GM23338 (cell line): ENCODE data around the gene NUP214. TPM values are rescaled to one million over a fixed set of nuclear protein-coding genes. Genes with fewer than 3 reads are reported as not detected.

Source experiments
- ATAC-seq: fragments of 200-7000 bp; cut with Tn5 transposase; 3 replicates; pipeline ENCODE4 v1.9.1; 2020
- DNase-seq: peaks from one replicate; pipeline ENCODE4 v3.0.0-alpha.2; 2015; ENCODE audit warnings: low spot score
- H2AFZ ChIP-seq: fragments of 200-600 bp; sonication (generic); 2 replicates; pipeline ENCODE4 v1.8.0; 2016; ENCODE audit warnings: antibody characterized with exemption, mild to moderate bottlenecking, moderate library complexity
- H3F3A ChIP-seq: fragments of 200-600 bp; sonication (generic); replicated peaks from 2 replicates; pipeline ENCODE4 v1.8.0; 2017; ENCODE audit warnings: antibody characterized with exemption, mixed run types, low read depth
- H3K27ac ChIP-seq: fragments of 200-600 bp; sonication (generic); 2 replicates; pipeline ENCODE4 v1.6.1; 2016; ENCODE audit warnings: low read depth
- H3K27me3 ChIP-seq: fragments of 200-600 bp; sonication (generic); 2 replicates; pipeline ENCODE4 v1.8.0; 2016; ENCODE audit warnings: mild to moderate bottlenecking, mixed run types, moderate library complexity; ENCODE audit not compliant: insufficient read depth
- H3K36me3 ChIP-seq: fragments of 200-600 bp; sonication (generic); 2 replicates; pipeline ENCODE4 v1.8.0; 2016; ENCODE audit warnings: mild to moderate bottlenecking; ENCODE audit not compliant: insufficient read depth
- H3K4me1 ChIP-seq: fragments of 200-600 bp; sonication (generic); 2 replicates; pipeline ENCODE4 v1.8.0; 2016; ENCODE audit warnings: mild to moderate bottlenecking, moderate library complexity; ENCODE audit not compliant: insufficient read depth
- H3K4me2 ChIP-seq: fragments of 200-600 bp; sonication (generic); 2 replicates; pipeline ENCODE4 v1.7.1; 2017; ENCODE audit warnings: mixed run types
- H3K4me3 ChIP-seq: fragments of 200-600 bp; sonication (generic); 2 replicates; pipeline ENCODE4 v1.6.1; 2016; ENCODE audit warnings: mixed run types
- H3K79me2 ChIP-seq: fragments of 200-600 bp; sonication (generic); replicated peaks from 2 replicates; pipeline ENCODE4 v1.8.0; 2017; ENCODE audit warnings: mild to moderate bottlenecking; ENCODE audit not compliant: insufficient read depth
- H3K9me2 ChIP-seq: fragments of 200-600 bp; sonication (generic); 2 replicates; pipeline ENCODE4 v1.8.0; 2017; ENCODE audit not compliant: insufficient read depth
- H4K20me1 ChIP-seq: fragments of 200-600 bp; sonication (generic); replicated peaks from 2 replicates; pipeline ENCODE4 v1.8.0; 2017; ENCODE audit warnings: mild to moderate bottlenecking; ENCODE audit not compliant: insufficient read depth
- H3K27ac Mint-ChIP-seq: 2 replicates; pipeline ENCODE4 v1.8.0; 2020; ENCODE audit warnings: inconsistent platforms, mild to moderate bottlenecking, moderate library complexity, mixed read lengths
- H3K27me3 Mint-ChIP-seq: 3 replicates; pipeline ENCODE4 v1.8.0; 2022; ENCODE audit warnings: low read depth, mild to moderate bottlenecking, moderate library complexity, mixed read lengths, inconsistent platforms; ENCODE audit not compliant: insufficient read depth, poor library complexity
- H3K36me3 Mint-ChIP-seq: 3 replicates; pipeline ENCODE4 v1.8.0; 2021; ENCODE audit warnings: low read depth, mild to moderate bottlenecking, inconsistent platforms, moderate library complexity, mixed read lengths
- H3K4me1 Mint-ChIP-seq: 3 replicates; pipeline ENCODE4 v1.8.0; 2020; ENCODE audit warnings: mild to moderate bottlenecking, inconsistent platforms, mixed read lengths
- H3K4me3 Mint-ChIP-seq: 3 replicates; pipeline ENCODE4 v1.8.0; 2021; ENCODE audit warnings: moderate library complexity, mild to moderate bottlenecking, inconsistent platforms, mixed read lengths
- H3K9me3 Mint-ChIP-seq: 3 replicates; pipeline ENCODE4 v1.8.0; 2020; ENCODE audit warnings: moderate library complexity, mild to moderate bottlenecking, inconsistent platforms, mixed read lengths
- CREB1 ChIP-seq: fragments of 250-450 bp; sonication (Bioruptor Pico); IDR thresholded peaks from 2 replicates; pipeline ENCODE4 v1.5.0; 2020; ENCODE audit warnings: low read depth, mild to moderate bottlenecking, moderate library complexity
- EZH2 ChIP-seq: fragments of 200-600 bp; sonication (generic); IDR thresholded peaks from one replicate; pipeline ENCODE4 v1.8.0; 2017; ENCODE audit warnings: antibody characterized with exemption, mild to moderate bottlenecking, low read depth; ENCODE audit not compliant: unreplicated experiment
- EZH2phosphoT487 ChIP-seq: fragments of 200-600 bp; sonication (generic); IDR thresholded peaks from one replicate; pipeline ENCODE4 v1.8.1; 2018; ENCODE audit warnings: antibody characterized with exemption; ENCODE audit not compliant: unreplicated experiment
- JUNB ChIP-seq: IDR thresholded peaks from one replicate; pipeline ENCODE4 v1.6.1; 2016; ENCODE audit warnings: antibody characterized with exemption; ENCODE audit not compliant: unreplicated experiment
- NANOG ChIP-seq: IDR thresholded peaks from 2 replicates; pipeline ENCODE4 v1.6.1; 2016; ENCODE audit warnings: antibody characterized with exemption, borderline replicate concordance
- POLR2AphosphoS5 ChIP-seq: IDR thresholded peaks from 2 replicates; pipeline ENCODE4 v1.6.1; 2016; ENCODE audit warnings: antibody characterized with exemption, low read depth
- STAT1 ChIP-seq: IDR thresholded peaks from one replicate; pipeline ENCODE4 v1.6.1; 2016; ENCODE audit warnings: antibody characterized with exemption; ENCODE audit not compliant: unreplicated experiment
- ZNF114 ChIP-seq: fragments of 250-450 bp; sonication (Bioruptor Pico); IDR thresholded peaks from 2 replicates; pipeline ENCODE4 v1.5.0; 2020; ENCODE audit warnings: mild to moderate bottlenecking, moderate library complexity
- polyA plus RNA-seq: library from polyadenylated mRNA; unstranded; fragments of >200 nt; fragmentation: Nextera tagmentation; extraction: Ambion mirVana; gene quantifications from 2 replicates; pipeline ENCODE4 v1.2.1, GENCODE V29; 2016
- total RNA-seq: library from RNA; depleted of rRNA; stranded (reverse); fragments of >200 nt; shearing (Covaris generic); gene quantifications from 2 replicates; pipeline ENCODE4 v1.2.3, GENCODE V29; 2014
- TF ChIP-seq, protein P1 (sequence below), 2 experiments: fragments of 200-600 bp in 1 of 2; sonication (generic) in 1 of 2; conservative IDR thresholded peaks; 2 replicates each; pipeline versions ENCODE4 v1.5.1 to v1.6.1; 2016 to 2017; ENCODE audit warnings: antibody characterized with exemption in 2 of 2, low read depth in 2 of 2, mild to moderate bottlenecking in 2 of 2, moderate library complexity in 1 of 2
- TF ChIP-seq, protein P2 (sequence below): IDR thresholded peaks from one replicate; pipeline ENCODE4 v1.6.1; 2018; ENCODE audit warnings: antibody characterized with exemption; ENCODE audit not compliant: unreplicated experiment
- TF ChIP-seq, protein P3 (sequence below): IDR thresholded peaks from 2 replicates; pipeline ENCODE4 v1.6.1; 2016; ENCODE audit warnings: antibody characterized with exemption

NUP214 gene
- total and polyA plus RNA-seq, 2 experiments from 2014 or later: 36.0 to 57.0 TPM

- TF ChIP-seq, protein P1, sequence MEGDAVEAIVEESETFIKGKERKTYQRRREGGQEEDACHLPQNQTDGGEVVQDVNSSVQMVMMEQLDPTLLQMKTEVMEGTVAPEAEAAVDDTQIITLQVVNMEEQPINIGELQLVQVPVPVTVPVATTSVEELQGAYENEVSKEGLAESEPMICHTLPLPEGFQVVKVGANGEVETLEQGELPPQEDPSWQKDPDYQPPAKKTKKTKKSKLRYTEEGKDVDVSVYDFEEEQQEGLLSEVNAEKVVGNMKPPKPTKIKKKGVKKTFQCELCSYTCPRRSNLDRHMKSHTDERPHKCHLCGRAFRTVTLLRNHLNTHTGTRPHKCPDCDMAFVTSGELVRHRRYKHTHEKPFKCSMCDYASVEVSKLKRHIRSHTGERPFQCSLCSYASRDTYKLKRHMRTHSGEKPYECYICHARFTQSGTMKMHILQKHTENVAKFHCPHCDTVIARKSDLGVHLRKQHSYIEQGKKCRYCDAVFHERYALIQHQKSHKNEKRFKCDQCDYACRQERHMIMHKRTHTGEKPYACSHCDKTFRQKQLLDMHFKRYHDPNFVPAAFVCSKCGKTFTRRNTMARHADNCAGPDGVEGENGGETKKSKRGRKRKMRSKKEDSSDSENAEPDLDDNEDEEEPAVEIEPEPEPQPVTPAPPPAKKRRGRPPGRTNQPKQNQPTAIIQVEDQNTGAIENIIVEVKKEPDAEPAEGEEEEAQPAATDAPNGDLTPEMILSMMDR (conservative IDR thresholded peaks at IDR 0.05; ENCODE audit: low read depth in 2 of 2): no peak
- TF ChIP-seq EZH2: no peak
- no peak for TF ChIP-seq JUNB
- TF ChIP-seq EZH2phosphoT487: no peak
- TF ChIP-seq CREB1 (CRISPR knock-in tag): no peak
- TF ChIP-seq, protein P2, sequence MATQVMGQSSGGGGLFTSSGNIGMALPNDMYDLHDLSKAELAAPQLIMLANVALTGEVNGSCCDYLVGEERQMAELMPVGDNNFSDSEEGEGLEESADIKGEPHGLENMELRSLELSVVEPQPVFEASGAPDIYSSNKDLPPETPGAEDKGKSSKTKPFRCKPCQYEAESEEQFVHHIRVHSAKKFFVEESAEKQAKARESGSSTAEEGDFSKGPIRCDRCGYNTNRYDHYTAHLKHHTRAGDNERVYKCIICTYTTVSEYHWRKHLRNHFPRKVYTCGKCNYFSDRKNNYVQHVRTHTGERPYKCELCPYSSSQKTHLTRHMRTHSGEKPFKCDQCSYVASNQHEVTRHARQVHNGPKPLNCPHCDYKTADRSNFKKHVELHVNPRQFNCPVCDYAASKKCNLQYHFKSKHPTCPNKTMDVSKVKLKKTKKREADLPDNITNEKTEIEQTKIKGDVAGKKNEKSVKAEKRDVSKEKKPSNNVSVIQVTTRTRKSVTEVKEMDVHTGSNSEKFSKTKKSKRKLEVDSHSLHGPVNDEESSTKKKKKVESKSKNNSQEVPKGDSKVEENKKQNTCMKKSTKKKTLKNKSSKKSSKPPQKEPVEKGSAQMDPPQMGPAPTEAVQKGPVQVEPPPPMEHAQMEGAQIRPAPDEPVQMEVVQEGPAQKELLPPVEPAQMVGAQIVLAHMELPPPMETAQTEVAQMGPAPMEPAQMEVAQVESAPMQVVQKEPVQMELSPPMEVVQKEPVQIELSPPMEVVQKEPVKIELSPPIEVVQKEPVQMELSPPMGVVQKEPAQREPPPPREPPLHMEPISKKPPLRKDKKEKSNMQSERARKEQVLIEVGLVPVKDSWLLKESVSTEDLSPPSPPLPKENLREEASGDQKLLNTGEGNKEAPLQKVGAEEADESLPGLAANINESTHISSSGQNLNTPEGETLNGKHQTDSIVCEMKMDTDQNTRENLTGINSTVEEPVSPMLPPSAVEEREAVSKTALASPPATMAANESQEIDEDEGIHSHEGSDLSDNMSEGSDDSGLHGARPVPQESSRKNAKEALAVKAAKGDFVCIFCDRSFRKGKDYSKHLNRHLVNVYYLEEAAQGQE: no peak
- no peak for TF ChIP-seq NANOG
- TF ChIP-seq ZNF114 (CRISPR knock-in tag): no peak
These were observed 95.1 kb downstream of the NUP214 start (continued) for GRCh38 chr9:131220485-131220884.

DNA sequence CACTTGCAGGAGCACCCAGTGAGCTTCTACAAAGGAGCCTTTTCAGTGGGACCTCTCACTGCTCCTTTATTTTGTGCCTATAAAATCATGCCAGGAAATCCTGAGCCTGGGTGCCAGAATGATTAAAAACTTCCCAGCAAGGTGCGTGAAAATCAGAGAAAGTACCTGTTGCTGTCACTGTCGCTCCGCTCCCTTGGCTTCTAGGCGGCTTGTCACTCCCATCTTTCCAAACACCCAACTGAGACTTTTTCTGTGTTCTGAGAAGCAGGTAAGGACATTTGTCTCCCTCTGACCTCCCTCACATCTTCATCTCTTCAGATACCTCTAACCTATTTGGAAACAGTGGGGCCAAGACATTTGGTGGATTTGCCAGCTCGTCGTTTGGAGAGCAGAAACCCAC is 97.1 kb downstream of the NUP214 start:
- no peak overlapping the region for H3K4me3 Mint-ChIP-seq
- peaks cover 38% of the 10 kb centered on the region for H3K4me1 Mint-ChIP-seq
- no peaks in the 10 kb centered on the region; the same call in 1 of the 2 replicates for H3K36me3 ChIP-seq
- no peaks in the 10 kb centered on the region for H3K9me2 ChIP-seq
- H3K27ac ChIP-seq: peak overlapping the region; percentile 28; the same call in 1 of the 2 replicates
- 0 out of 2 replicates have a peak, but pooled peaks cover 5% of the 10 kb centered on the region for H3F3A ChIP-seq
- H3K79me2 ChIP-seq: no peaks in the 10 kb centered on the region
- H3K4me3 ChIP-seq: no peak overlapping the region
- peaks cover 29% of the 10 kb centered on the region for H3K4me1 ChIP-seq
- H3K4me2 ChIP-seq: no peak overlapping the region
- ATAC-seq: no peak
- no peak for TF ChIP-seq STAT1
- TF ChIP-seq, protein P3, sequence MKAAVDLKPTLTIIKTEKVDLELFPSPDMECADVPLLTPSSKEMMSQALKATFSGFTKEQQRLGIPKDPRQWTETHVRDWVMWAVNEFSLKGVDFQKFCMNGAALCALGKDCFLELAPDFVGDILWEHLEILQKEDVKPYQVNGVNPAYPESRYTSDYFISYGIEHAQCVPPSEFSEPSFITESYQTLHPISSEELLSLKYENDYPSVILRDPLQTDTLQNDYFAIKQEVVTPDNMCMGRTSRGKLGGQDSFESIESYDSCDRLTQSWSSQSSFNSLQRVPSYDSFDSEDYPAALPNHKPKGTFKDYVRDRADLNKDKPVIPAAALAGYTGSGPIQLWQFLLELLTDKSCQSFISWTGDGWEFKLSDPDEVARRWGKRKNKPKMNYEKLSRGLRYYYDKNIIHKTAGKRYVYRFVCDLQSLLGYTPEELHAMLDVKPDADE: no peak
- TF ChIP-seq ZNF114 (CRISPR knock-in tag): no peak
- TF ChIP-seq JUNB: no peak
- TF ChIP-seq POLR2AphosphoS5: no peak
- TF ChIP-seq CREB1 (CRISPR knock-in tag): no peak
- TF ChIP-seq, protein P2: no peak
- no peak for DNase-seq
- H3K27me3 ChIP-seq: no peaks in the 10 kb centered on the region
- no peaks in the 10 kb centered on the region for H4K20me1 ChIP-seq
- no peaks in the 10 kb centered on the region for H3K9me3 Mint-ChIP-seq
- H3K27me3 Mint-ChIP-seq: no peaks in the 10 kb centered on the region
- peaks cover 3% of the 10 kb centered on the region; the same call in 2 of the 3 replicates for H3K36me3 Mint-ChIP-seq
- no peak overlapping the region for H3K27ac Mint-ChIP-seq
- H2AFZ ChIP-seq: no peak overlapping the region
